Immature natural killer cell (primary cell): ENCODE data around the gene TPPP. TPM values are rescaled to one million over a fixed set of nuclear protein-coding genes. Genes with fewer than 3 reads are reported as not detected.
"Not testable (repeated sequence)": the region's sequence is repeated elsewhere in the genome, so short reads cannot be mapped to it uniquely, and the experiment has no call there.

Experiments
- DNase-seq, 3 donors: peaks; one replicate each; pipeline ENCODE4 v3.0.0; 2022; ENCODE audit warnings: mixed read lengths in 1 of 3
- H3K27ac Mint-ChIP-seq, 6 donors: one replicate each; pipeline ENCODE4 v1.8.0; 2020; ENCODE audit warnings: mixed read lengths in 6 of 6, mild to moderate bottlenecking in 5 of 6, inconsistent platforms in 4 of 6, moderate library complexity in 3 of 6
- H3K27me3 Mint-ChIP-seq, 3 donors: one replicate each; pipeline ENCODE4 v1.8.0; 2020 to 2021; ENCODE audit warnings: low read depth in 3 of 3, mild to moderate bottlenecking in 3 of 3, mixed read lengths in 3 of 3, moderate library complexity in 3 of 3, inconsistent platforms in 1 of 3
- H3K36me3 Mint-ChIP-seq, 3 donors: one replicate each; pipeline ENCODE4 v1.8.0; 2020; ENCODE audit warnings: mixed read lengths in 3 of 3, inconsistent platforms in 2 of 3, mild to moderate bottlenecking in 2 of 3
- H3K4me1 Mint-ChIP-seq, 2 donors: one replicate each; pipeline ENCODE4 v1.8.0; 2020; ENCODE audit warnings: inconsistent platforms in 2 of 2, mild to moderate bottlenecking in 2 of 2, mixed read lengths in 2 of 2, moderate library complexity in 1 of 2
- H3K4me3 Mint-ChIP-seq, 5 donors: one replicate each; pipeline ENCODE4 v1.8.0; 2020; ENCODE audit warnings: mild to moderate bottlenecking in 5 of 5, mixed read lengths in 5 of 5, inconsistent platforms in 3 of 5, moderate library complexity in 3 of 5
- H3K9me3 Mint-ChIP-seq, 6 donors: one replicate each; pipeline ENCODE4 v1.8.0; 2020; ENCODE audit warnings: mild to moderate bottlenecking in 6 of 6, mixed read lengths in 6 of 6, inconsistent platforms in 4 of 6, moderate library complexity in 3 of 6
- polyA plus RNA-seq, 3 donors: library from polyadenylated mRNA; unstranded; fragments of 300-500 nt; fragmentation: Illumina TruSeq; gene quantifications; one replicate each; pipeline ENCODE4 v1.2.3, GENCODE V29; 2021

TPPP gene
- polyA plus RNA-seq, 3 donors from 2014 or later, result 0.19 TPM; not detected in 1

GRCh38 chr5:713686-714085 is 20.5 kb upstream of the TPPP start:
- not testable (repeated sequence) for H3K27ac Mint-ChIP-seq, H3K4me1 Mint-ChIP-seq, H3K4me3 Mint-ChIP-seq, H3K36me3 Mint-ChIP-seq, DNase-seq
- peaks cover 4 to 17% (median 9%) of the 10 kb centered on the region in 3 donors for H3K27me3 Mint-ChIP-seq
- H3K9me3 Mint-ChIP-seq, result peaks cover 2 to 13% (median 7%) of the 10 kb centered on the region in 6 donors

- H3K4me3 Mint-ChIP-seq, H3K27ac Mint-ChIP-seq, H3K36me3 Mint-ChIP-seq, H3K27me3 Mint-ChIP-seq, H3K9me3 Mint-ChIP-seq, H3K4me1 Mint-ChIP-seq, DNase-seq: not testable (repeated sequence)
Measured at GRCh38 chr5:708848-709517, 15.8 kb upstream of the TPPP start.

GRCh38 chr5:708374-708773 is 15.2 kb upstream of the TPPP start:
- DNase-seq, H3K27ac Mint-ChIP-seq, H3K36me3 Mint-ChIP-seq, H3K9me3 Mint-ChIP-seq, H3K4me3 Mint-ChIP-seq, H3K4me1 Mint-ChIP-seq, H3K27me3 Mint-ChIP-seq: not testable (repeated sequence)

- H3K27ac Mint-ChIP-seq, DNase-seq, H3K9me3 Mint-ChIP-seq, H3K36me3 Mint-ChIP-seq, H3K27me3 Mint-ChIP-seq, H3K4me3 Mint-ChIP-seq, H3K4me1 Mint-ChIP-seq: not testable (repeated sequence)
Measured at GRCh38 chr5:706127-706526, 13.0 kb upstream of the TPPP start.

GRCh38 chr5:696753-697702 is 3.9 kb upstream of the TPPP start:
- H3K27me3 Mint-ChIP-seq, H3K4me3 Mint-ChIP-seq, H3K9me3 Mint-ChIP-seq, H3K4me1 Mint-ChIP-seq, H3K36me3 Mint-ChIP-seq, H3K27ac Mint-ChIP-seq, DNase-seq: not testable (repeated sequence)

GRCh38 chr5:696191-696590 is 3.0 kb upstream of the TPPP start:
- H3K4me3 Mint-ChIP-seq, H3K27ac Mint-ChIP-seq, H3K36me3 Mint-ChIP-seq, H3K4me1 Mint-ChIP-seq, H3K9me3 Mint-ChIP-seq, H3K27me3 Mint-ChIP-seq, DNase-seq: not testable (repeated sequence)

GRCh38 chr5:695475-695874 is 2.3 kb upstream of the TPPP start:
- H3K9me3 Mint-ChIP-seq, DNase-seq, H3K27ac Mint-ChIP-seq, H3K4me3 Mint-ChIP-seq, H3K36me3 Mint-ChIP-seq, H3K27me3 Mint-ChIP-seq, H3K4me1 Mint-ChIP-seq: not testable (repeated sequence)

GRCh38 chr5:694042-694431 is 885 bp upstream of the TPPP start:
- H3K27ac Mint-ChIP-seq, H3K36me3 Mint-ChIP-seq, H3K27me3 Mint-ChIP-seq, DNase-seq, H3K9me3 Mint-ChIP-seq, H3K4me1 Mint-ChIP-seq: not testable (repeated sequence)
- H3K4me3 Mint-ChIP-seq, result peak overlapping the region in 2 of 5 donors; percentile 57 to 71

GRCh38 chr5:692529-693041 is 567 bp downstream of the TPPP start:
- peak in 1 of 3 donors; percentile 10 for DNase-seq
- not testable (repeated sequence) for H3K27ac Mint-ChIP-seq, H3K36me3 Mint-ChIP-seq, H3K4me1 Mint-ChIP-seq, H3K27me3 Mint-ChIP-seq, H3K9me3 Mint-ChIP-seq
- peak overlapping the region; percentile 20 to 81 (median 29) for H3K4me3 Mint-ChIP-seq

- peak overlapping the region; percentile 20 to 81 (median 61) for H3K4me3 Mint-ChIP-seq
Measured at GRCh38 chr5:691817-692528, 1.2 kb downstream of the TPPP start.

GRCh38 chr5:691049-691448 is 2.1 kb downstream of the TPPP start:
- H3K36me3 Mint-ChIP-seq, H3K27ac Mint-ChIP-seq, H3K27me3 Mint-ChIP-seq, H3K9me3 Mint-ChIP-seq, H3K4me3 Mint-ChIP-seq, H3K4me1 Mint-ChIP-seq, DNase-seq: not testable (repeated sequence)

More at GRCh38 chr5:691817-692528, 1.2 kb downstream of the TPPP start:
- H3K36me3 Mint-ChIP-seq, result no peaks in the 10 kb centered on the region
- H3K9me3 Mint-ChIP-seq, result no peaks in the 10 kb centered on the region
- peaks cover 0 to 2% (median 0%) of the 10 kb centered on the region in 3 donors for H3K27me3 Mint-ChIP-seq
- H3K4me1 Mint-ChIP-seq, result peaks cover 0 to 3% of the 10 kb centered on the region in 2 donors
- H3K27ac Mint-ChIP-seq, result peak overlapping the region in 1 of 6 donors; percentile 21
- DNase-seq, result no peak

GRCh38 chr5:690293-690692 is 2.9 kb downstream of the TPPP start:
- H3K4me1 Mint-ChIP-seq, H3K27me3 Mint-ChIP-seq: not testable (repeated sequence)

GRCh38 chr5:688348-689010 is 4.7 kb downstream of the TPPP start:
- DNase-seq, H3K9me3 Mint-ChIP-seq, H3K4me1 Mint-ChIP-seq, H3K27me3 Mint-ChIP-seq, H3K27ac Mint-ChIP-seq, H3K36me3 Mint-ChIP-seq, H3K4me3 Mint-ChIP-seq: not testable (repeated sequence)

More at GRCh38 chr5:690293-690692, 2.9 kb downstream of the TPPP start:
- H3K4me3 Mint-ChIP-seq, DNase-seq, H3K27ac Mint-ChIP-seq, H3K9me3 Mint-ChIP-seq, H3K36me3 Mint-ChIP-seq: not testable (repeated sequence)
